PFSK-1 (cell line): Measurements from ENCODE around the gene KCNA4.

Experiments used
- FOXP2 ChIP-seq: optimal IDR thresholded peaks from 2 replicates; pipeline ENCODE3; 2011; ENCODE audit warnings: borderline replicate concordance, control low read depth, inconsistent platforms; ENCODE audit not compliant: insufficient read depth; ENCODE audit errors: extremely low read length, extremely low read depth
- POLR2AphosphoS5 ChIP-seq: IDR thresholded peaks from 2 replicates; pipeline ENCODE4 v1.6.1; 2012; ENCODE audit warnings: low read depth, mild to moderate bottlenecking, control low read depth, low read length, moderate library complexity
- SIN3A ChIP-seq: IDR thresholded peaks from 2 replicates; pipeline ENCODE4 v1.6.1; 2012; ENCODE audit warnings: mild to moderate bottlenecking, low read length, moderate library complexity, borderline replicate concordance; ENCODE audit not compliant: insufficient read depth
- TAF1 ChIP-seq: IDR thresholded peaks from 2 replicates; pipeline ENCODE4 v1.6.1; 2012; ENCODE audit warnings: low read length, control low read depth, borderline replicate concordance; ENCODE audit not compliant: insufficient read depth
- TF ChIP-seq, protein P1 (sequence below), 2 experiments: IDR thresholded peaks; 2 replicates each; pipeline versions ENCODE4 v1.6.1 to v1.8.0; 2011 to 2012; ENCODE audit warnings: low read depth in 2 of 2, low read length in 2 of 2, control low read depth in 1 of 2, inconsistent platforms in 1 of 2, mild to moderate bottlenecking in 1 of 2, moderate library complexity in 1 of 2; ENCODE audit not compliant: insufficient read depth in 1 of 2

Gene KCNA4

DNA sequence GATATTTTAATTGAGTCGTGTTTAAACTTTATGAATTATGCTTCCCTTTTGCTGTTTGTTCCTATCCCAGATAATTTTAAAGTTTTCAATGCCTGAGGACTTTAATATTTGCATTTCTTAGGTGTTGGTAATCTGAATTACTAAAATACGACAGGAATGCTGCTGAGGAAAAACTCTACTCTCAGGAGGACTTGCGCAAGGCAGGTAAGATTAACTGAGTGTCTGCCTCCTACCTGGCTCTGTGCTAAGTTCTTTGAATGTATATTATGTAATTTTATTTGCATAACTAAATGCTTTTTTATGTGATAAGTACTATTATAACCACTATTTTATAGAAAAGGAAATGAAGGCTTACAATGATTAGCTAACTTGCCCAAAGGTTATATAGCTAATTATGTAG, 2.7 kb upstream of the KCNA4 start:
- TF ChIP-seq POLR2AphosphoS5 (no peak), TAF1 (no peak), SIN3A (no peak), FOXP2 (no peak)
- TF ChIP-seq, protein P1, sequence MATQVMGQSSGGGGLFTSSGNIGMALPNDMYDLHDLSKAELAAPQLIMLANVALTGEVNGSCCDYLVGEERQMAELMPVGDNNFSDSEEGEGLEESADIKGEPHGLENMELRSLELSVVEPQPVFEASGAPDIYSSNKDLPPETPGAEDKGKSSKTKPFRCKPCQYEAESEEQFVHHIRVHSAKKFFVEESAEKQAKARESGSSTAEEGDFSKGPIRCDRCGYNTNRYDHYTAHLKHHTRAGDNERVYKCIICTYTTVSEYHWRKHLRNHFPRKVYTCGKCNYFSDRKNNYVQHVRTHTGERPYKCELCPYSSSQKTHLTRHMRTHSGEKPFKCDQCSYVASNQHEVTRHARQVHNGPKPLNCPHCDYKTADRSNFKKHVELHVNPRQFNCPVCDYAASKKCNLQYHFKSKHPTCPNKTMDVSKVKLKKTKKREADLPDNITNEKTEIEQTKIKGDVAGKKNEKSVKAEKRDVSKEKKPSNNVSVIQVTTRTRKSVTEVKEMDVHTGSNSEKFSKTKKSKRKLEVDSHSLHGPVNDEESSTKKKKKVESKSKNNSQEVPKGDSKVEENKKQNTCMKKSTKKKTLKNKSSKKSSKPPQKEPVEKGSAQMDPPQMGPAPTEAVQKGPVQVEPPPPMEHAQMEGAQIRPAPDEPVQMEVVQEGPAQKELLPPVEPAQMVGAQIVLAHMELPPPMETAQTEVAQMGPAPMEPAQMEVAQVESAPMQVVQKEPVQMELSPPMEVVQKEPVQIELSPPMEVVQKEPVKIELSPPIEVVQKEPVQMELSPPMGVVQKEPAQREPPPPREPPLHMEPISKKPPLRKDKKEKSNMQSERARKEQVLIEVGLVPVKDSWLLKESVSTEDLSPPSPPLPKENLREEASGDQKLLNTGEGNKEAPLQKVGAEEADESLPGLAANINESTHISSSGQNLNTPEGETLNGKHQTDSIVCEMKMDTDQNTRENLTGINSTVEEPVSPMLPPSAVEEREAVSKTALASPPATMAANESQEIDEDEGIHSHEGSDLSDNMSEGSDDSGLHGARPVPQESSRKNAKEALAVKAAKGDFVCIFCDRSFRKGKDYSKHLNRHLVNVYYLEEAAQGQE (IDR thresholded peaks at IDR 0.05; ENCODE audit: insufficient read depth in 1 of 2, low read depth in 2 of 2, low read length in 2 of 2) = no peak

DNA sequence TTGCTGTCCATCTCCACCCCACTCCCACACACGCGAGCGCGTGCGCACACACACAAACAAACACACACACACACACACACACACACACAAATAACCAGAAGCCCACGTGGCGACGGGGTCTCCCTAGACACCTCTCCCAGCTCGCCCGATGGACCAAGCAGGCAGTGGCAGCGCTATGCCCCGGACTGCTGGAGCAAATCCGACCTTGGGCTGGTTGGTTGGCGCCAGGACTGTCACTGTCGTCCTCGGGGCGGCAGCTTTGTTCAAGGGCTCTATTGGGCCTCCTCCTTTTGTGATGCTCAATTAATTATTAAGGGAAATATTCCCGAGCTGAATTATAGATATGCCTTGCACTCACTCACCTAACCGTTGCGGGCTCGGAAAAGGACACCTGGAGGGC, 1.7 kb upstream of the KCNA4 start:
- TF ChIP-seq, protein P1 (IDR thresholded peaks at IDR 0.05; ENCODE audit: insufficient read depth in 1 of 2, low read depth in 2 of 2, low read length in 2 of 2) = no peak
- no peak for TF ChIP-seq TAF1
- no peak for TF ChIP-seq FOXP2
- TF ChIP-seq POLR2AphosphoS5 = no peak
- no peak for TF ChIP-seq SIN3A

DNA sequence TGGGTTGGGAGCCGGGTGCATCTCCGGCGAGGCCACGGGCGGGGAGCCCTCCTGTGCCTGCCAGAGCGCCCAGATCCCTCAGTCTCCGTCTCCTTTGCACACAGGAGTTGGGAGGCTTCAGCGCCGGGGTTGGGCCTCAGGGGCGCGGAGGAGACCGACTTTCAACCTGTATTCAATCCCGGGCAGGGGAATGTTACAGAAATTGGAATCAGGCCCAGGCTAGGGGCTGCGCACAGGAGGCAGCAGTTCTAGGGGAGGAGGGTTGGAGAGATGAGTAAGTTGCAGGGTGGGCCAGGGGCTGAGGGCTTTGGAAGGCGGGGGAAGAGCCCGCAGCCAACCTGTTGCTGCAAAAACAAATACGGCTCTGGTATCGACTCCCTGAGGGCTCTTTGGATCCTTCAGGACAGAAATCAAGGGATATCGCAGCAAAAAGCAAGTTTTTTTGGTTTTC, 640 bp upstream of the KCNA4 start:
- no peak for TF ChIP-seq TAF1
- TF ChIP-seq, protein P1 (IDR thresholded peaks at IDR 0.05; ENCODE audit: insufficient read depth in 1 of 2, low read depth in 2 of 2, low read length in 2 of 2) = no peak
- TF ChIP-seq FOXP2 = no peak
- TF ChIP-seq SIN3A = no peak

DNA sequence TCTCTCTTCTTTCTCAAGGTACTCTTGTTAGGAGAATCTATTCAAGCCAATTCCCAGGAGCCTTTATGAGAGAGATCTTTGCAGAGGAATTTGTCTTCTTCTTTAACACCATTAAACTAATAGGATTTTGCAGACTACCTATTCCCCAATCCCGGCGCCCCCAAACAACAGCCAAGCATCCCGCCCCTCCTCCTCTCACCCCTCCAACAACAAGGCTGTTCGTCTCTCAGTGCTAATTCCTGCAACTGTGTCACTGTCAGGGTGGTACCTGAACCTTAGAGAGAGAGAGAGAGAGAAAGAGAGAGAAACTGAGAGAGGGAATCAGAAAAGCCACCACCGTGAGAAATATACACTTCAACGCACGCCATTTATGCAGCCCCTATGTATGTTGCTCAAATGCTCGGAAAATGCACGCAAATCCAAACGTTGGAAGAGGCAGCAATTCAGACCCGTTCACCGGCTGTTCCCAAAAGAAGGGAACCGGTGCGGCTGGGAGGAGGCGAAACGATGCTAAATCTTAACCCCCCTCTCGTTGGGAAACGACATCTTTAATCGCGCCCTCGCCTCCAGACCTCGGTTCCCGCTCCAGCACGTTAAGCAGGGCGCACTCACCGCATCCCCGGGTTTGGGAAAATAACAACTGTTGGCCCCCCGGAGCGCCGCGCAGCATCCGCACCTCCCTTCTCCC, 961 bp downstream of the KCNA4 start:
- TF ChIP-seq, protein P1 (IDR thresholded peaks at IDR 0.05; ENCODE audit: insufficient read depth in 1 of 2, low read depth in 2 of 2, low read length in 2 of 2) = no peak
- no peak for TF ChIP-seq SIN3A
- no peak for TF ChIP-seq FOXP2
- no peak for TF ChIP-seq TAF1
- no peak for TF ChIP-seq POLR2AphosphoS5

DNA sequence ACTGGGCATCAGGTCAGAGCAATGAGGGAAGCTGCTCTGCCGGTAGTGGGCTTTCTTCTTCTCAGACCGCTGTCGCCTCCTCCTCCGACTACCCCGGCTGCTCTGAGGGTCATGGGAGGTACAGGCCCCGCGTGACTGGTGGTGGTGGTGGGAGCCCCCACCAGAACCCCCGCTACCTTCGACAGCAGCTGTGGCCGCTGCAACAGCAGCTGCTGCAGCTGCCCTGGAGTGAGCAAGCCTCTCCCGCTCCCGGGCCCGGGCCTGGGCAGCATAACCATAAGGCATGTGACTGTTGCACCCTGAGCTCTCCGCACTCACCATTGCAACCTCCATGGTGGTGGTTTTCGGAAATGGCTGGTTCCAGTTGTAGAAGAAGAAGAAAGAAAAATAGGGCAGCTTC, 4.5 kb downstream of the KCNA4 start:
- no peak for TF ChIP-seq SIN3A
- TF ChIP-seq TAF1 = no peak
- no peak for TF ChIP-seq FOXP2
- no peak for TF ChIP-seq POLR2AphosphoS5
- TF ChIP-seq, protein P1 (IDR thresholded peaks at IDR 0.05; ENCODE audit: insufficient read depth in 1 of 2, low read depth in 2 of 2, low read length in 2 of 2) = no peak
